ENCODE results near the gene LARP1.

LARP1 gene

GRCh38 chr5:154722936-154723335, 32.2 kb upstream of the LARP1 start:
- ATAC-seq = no peak
- TF ChIP-seq CSRNP3 (CRISPR knock-in tag; IDR thresholded peaks at IDR 0.05) (no peak), OSR1 (CRISPR knock-in tag; IDR thresholded peaks at IDR 0.05) (no peak), PATZ1 (CRISPR knock-in tag; IDR thresholded peaks at IDR 0.05; ENCODE audit: borderline replicate concordance) (no peak), SNAI2 (CRISPR knock-in tag; IDR thresholded peaks at IDR 0.05) (no peak), ZNF8 (CRISPR knock-in tag; IDR thresholded peaks at IDR 0.05) (no peak), ISL1 (CRISPR knock-in tag; IDR thresholded peaks at IDR 0.05) (no peak), GLIS3 (CRISPR knock-in tag; IDR thresholded peaks at IDR 0.05) (no peak), TCF4 (CRISPR knock-in tag; IDR thresholded peaks at IDR 0.05; ENCODE audit: borderline replicate concordance) (no peak), ZNF70 (CRISPR knock-in tag; IDR thresholded peaks at IDR 0.05) (no peak), TOX (CRISPR knock-in tag; IDR thresholded peaks at IDR 0.05; ENCODE audit: borderline replicate concordance) (no peak), ZFP30 (CRISPR knock-in tag; IDR thresholded peaks at IDR 0.05) (no peak), RARB (CRISPR knock-in tag; IDR thresholded peaks at IDR 0.05) (no peak), ZNF565 (CRISPR knock-in tag; conservative IDR thresholded peaks at IDR 0.05; ENCODE audit: low read depth) (no peak), PPARA (CRISPR knock-in tag; IDR thresholded peaks at IDR 0.05; ENCODE audit: borderline replicate concordance) (no peak), ESRRG (CRISPR knock-in tag; IDR thresholded peaks at IDR 0.05) (no peak), ZC3H10 (CRISPR knock-in tag; IDR thresholded peaks at IDR 0.05) (no peak), CSDC2 (CRISPR knock-in tag; IDR thresholded peaks at IDR 0.05) (no peak)
- TF ChIP-seq, protein P1, sequence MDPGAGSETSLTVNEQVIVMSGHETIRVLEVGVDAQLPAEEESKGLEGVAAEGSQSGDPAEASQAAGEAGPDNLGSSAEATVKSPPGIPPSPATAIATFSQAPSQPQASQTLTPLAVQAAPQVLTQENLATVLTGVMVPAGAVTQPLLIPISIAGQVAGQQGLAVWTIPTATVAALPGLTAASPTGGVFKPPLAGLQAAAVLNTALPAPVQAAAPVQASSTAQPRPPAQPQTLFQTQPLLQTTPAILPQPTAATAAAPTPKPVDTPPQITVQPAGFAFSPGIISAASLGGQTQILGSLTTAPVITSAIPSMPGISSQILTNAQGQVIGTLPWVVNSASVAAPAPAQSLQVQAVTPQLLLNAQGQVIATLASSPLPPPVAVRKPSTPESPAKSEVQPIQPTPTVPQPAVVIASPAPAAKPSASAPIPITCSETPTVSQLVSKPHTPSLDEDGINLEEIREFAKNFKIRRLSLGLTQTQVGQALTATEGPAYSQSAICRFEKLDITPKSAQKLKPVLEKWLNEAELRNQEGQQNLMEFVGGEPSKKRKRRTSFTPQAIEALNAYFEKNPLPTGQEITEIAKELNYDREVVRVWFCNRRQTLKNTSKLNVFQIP (CRISPR knock-in tag; IDR thresholded peaks at IDR 0.05; ENCODE audit: borderline replicate concordance, low read depth) = no peak
- TF ChIP-seq, protein P2, sequence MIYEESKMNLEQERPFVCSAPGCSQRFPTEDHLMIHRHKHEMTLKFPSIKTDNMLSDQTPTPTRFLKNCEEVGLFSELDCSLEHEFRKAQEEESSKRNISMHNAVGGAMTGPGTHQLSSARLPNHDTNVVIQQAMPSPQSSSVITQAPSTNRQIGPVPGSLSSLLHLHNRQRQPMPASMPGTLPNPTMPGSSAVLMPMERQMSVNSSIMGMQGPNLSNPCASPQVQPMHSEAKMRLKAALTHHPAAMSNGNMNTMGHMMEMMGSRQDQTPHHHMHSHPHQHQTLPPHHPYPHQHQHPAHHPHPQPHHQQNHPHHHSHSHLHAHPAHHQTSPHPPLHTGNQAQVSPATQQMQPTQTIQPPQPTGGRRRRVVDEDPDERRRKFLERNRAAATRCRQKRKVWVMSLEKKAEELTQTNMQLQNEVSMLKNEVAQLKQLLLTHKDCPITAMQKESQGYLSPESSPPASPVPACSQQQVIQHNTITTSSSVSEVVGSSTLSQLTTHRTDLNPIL (CRISPR knock-in tag; IDR thresholded peaks at IDR 0.05; ENCODE audit: low read depth) = no peak

GRCh38 chr5:154723740-154724505, 31.3 kb upstream of the LARP1 start:
- ATAC-seq = no peak
- TF ChIP-seq, protein P3, sequence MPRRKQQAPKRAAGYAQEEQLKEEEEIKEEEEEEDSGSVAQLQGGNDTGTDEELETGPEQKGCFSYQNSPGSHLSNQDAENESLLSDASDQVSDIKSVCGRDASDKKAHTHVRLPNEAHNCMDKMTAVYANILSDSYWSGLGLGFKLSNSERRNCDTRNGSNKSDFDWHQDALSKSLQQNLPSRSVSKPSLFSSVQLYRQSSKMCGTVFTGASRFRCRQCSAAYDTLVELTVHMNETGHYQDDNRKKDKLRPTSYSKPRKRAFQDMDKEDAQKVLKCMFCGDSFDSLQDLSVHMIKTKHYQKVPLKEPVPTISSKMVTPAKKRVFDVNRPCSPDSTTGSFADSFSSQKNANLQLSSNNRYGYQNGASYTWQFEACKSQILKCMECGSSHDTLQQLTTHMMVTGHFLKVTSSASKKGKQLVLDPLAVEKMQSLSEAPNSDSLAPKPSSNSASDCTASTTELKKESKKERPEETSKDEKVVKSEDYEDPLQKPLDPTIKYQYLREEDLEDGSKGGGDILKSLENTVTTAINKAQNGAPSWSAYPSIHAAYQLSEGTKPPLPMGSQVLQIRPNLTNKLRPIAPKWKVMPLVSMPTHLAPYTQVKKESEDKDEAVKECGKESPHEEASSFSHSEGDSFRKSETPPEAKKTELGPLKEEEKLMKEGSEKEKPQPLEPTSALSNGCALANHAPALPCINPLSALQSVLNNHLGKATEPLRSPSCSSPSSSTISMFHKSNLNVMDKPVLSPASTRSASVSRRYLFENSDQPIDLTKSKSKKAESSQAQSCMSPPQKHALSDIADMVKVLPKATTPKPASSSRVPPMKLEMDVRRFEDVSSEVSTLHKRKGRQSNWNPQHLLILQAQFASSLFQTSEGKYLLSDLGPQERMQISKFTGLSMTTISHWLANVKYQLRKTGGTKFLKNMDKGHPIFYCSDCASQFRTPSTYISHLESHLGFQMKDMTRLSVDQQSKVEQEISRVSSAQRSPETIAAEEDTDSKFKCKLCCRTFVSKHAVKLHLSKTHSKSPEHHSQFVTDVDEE (CRISPR knock-in tag; IDR thresholded peaks at IDR 0.05) = no peak
- TF ChIP-seq ESRRG (CRISPR knock-in tag; IDR thresholded peaks at IDR 0.05) = no peak
- TF ChIP-seq TOX (CRISPR knock-in tag; IDR thresholded peaks at IDR 0.05; ENCODE audit: borderline replicate concordance) = no peak
- TF ChIP-seq, protein P1 (CRISPR knock-in tag; IDR thresholded peaks at IDR 0.05; ENCODE audit: borderline replicate concordance, low read depth) = no peak
- no peak for TF ChIP-seq ZNF565 (CRISPR knock-in tag; conservative IDR thresholded peaks at IDR 0.05; ENCODE audit: low read depth)
- TF ChIP-seq PPARA (CRISPR knock-in tag; IDR thresholded peaks at IDR 0.05; ENCODE audit: borderline replicate concordance) = no peak
- TF ChIP-seq OSR1 (CRISPR knock-in tag; IDR thresholded peaks at IDR 0.05) = no peak
